GM13976 (cell line): Measurements from ENCODE around the gene SYT14.
"Not testable (repeated sequence)": the region's sequence is repeated elsewhere in the genome, so short reads cannot be mapped to it uniquely, and the experiment has no call there.

Experiments
- DNase-seq: peaks from one replicate; pipeline ENCODE4 v3.0.0; 2012; ENCODE audit warnings: low spot score
- CTCF ChIP-seq: IDR thresholded peaks from 2 replicates; pipeline ENCODE4 v1.5.1; 2012; ENCODE audit warnings: borderline replicate concordance, mild to moderate bottlenecking; ENCODE audit not compliant: insufficient read depth; ENCODE audit errors: extremely low read depth, missing control alignments, control extremely low read depth
- in situ Hi-C: fragments of 300-500 bp; cut with MboI; formaldehyde crosslinking; loops from one replicate; pipeline ENCODE4 v1.12.0; 2022; ENCODE audit warnings: low sequenced_read_pairs, mixed read lengths, inconsistent platforms; ENCODE audit not compliant: unreplicated experiment

Gene SYT14

GRCh38 chr1:210098356-210098755 is 160.3 kb downstream of the SYT14 start:
- TF ChIP-seq CTCF, result no peak

GRCh38 chr1:210099921-210100320 is 161.9 kb downstream of the SYT14 start:
- TF ChIP-seq CTCF, result no peak
- in situ Hi-C loops, result no loop called here
- DNase-seq, result no peak

More at GRCh38 chr1:210098356-210098755, 160.3 kb downstream of the SYT14 start:
- no peak for DNase-seq
- in situ Hi-C loops, result no loop called here

- no peak for TF ChIP-seq CTCF
- no peak for DNase-seq
- in situ Hi-C loops, result no loop called here
Observed at GRCh38 chr1:210104103-210104502, 166.1 kb downstream of the SYT14 start.

GRCh38 chr1:210112906-210113305 is 174.9 kb downstream of the SYT14 start:
- DNase-seq, in situ Hi-C loops: not testable (repeated sequence)

- TF ChIP-seq CTCF, result no peak
- DNase-seq, result no peak
- in situ Hi-C loops, result no loop called here
Observed at GRCh38 chr1:210117198-210117597, 179.2 kb downstream of the SYT14 start.

GRCh38 chr1:210117681-210118170 is 179.7 kb downstream of the SYT14 start:
- in situ Hi-C loops, result no loop called here
- no peak for TF ChIP-seq CTCF
- DNase-seq, result no peak

- DNase-seq, result no peak
- in situ Hi-C loops, result no loop called here
- no peak for TF ChIP-seq CTCF
Observed at GRCh38 chr1:210123383-210123782, 185.4 kb downstream of the SYT14 start.
